K562 (cell line): ENCODE data around the gene KLHL22. TPM values are rescaled to one million over a fixed set of nuclear protein-coding genes. Genes with fewer than 3 reads are reported as not detected.

Experiments
- JUN ChIP-seq, 2 experiments: sonication (generic) in 1 of 2; formaldehyde crosslinking in 1 of 2; IDR thresholded peaks; 2 replicates each; pipeline versions ENCODE4 v1.6.1 to v1.8.0; 2012 to 2022; ENCODE audit warnings: borderline replicate concordance in 2 of 2, mild to moderate bottlenecking in 2 of 2, improper control_type of control experiment in 1 of 2, low read depth in 1 of 2, low read length in 1 of 2, missing genetic modification reagents in 1 of 2
- NCOA4 ChIP-seq: fragments of 450-650 bp; IDR thresholded peaks from 2 replicates; pipeline ENCODE4 v1.6.1; 2018; ENCODE audit warnings: mild to moderate bottlenecking; ENCODE audit not compliant: partially characterized antibody
- POU5F1 ChIP-seq: fragments of 150-350 bp; IDR thresholded peaks from 2 replicates; pipeline ENCODE4 v1.6.1; 2014; ENCODE audit warnings: borderline replicate concordance, low read length, low read depth, mild to moderate bottlenecking; ENCODE audit not compliant: partially characterized antibody
- TOE1 ChIP-seq, 2 experiments: fragments of 450-650 bp in 1 of 2; sonication (generic) in 1 of 2; formaldehyde crosslinking in 1 of 2; IDR thresholded peaks; 2 replicates each; pipeline versions ENCODE4 v1.7.1 to v1.8.0; 2016 to 2022; ENCODE audit warnings: borderline replicate concordance in 2 of 2, mild to moderate bottlenecking in 2 of 2, antibody characterized with exemption in 1 of 2, inconsistent platforms in 1 of 2, low read depth in 1 of 2, missing genetic modification reagents in 1 of 2, moderate library complexity in 1 of 2
- polyA plus RNA-seq, 8 experiments: library from polyadenylated mRNA; depleted of rRNA in 4 of 8; stranded (reverse) in 5 of 8; unstranded in 3 of 8; fragments of >200 nt; fragmentation: Nextera tagmentation in 2 of 8; fragmentation: Illumina TruSeq in 1 of 8; extraction: Ambion mirVana in 2 of 8; extraction: Trizol in 1 of 8; gene quantifications; 2 replicates each; pipeline versions ENCODE4 v1.2.1 to v1.2.3, GENCODE V29; 2011 to 2014; ENCODE audit warnings: inconsistent platforms in 1 of 8, missing spikeins in 1 of 8
- total RNA-seq, 7 experiments: library from RNA; depleted of rRNA in 6 of 7; stranded (reverse); fragments of >200 nt in 6 of 7; fragmentation: Illumina TruSeq in 2 of 7; extraction: Trizol in 2 of 7; gene quantifications; 2 replicates each; pipeline versions ENCODE4 v1.2.1 to v1.2.3, GENCODE V29; 2011 to 2021; ENCODE audit warnings: low replicate concordance in 1 of 7
- TF ChIP-seq, protein P1 (sequence below): fragments of 450-650 bp; formaldehyde crosslinking; IDR thresholded peaks from 2 replicates; pipeline ENCODE4 v1.4.0; 2020; ENCODE audit warnings: mild to moderate bottlenecking
- TF ChIP-seq, protein P2 (sequence below): fragments of 250-450 bp; sonication (Bioruptor Pico); IDR thresholded peaks from 2 replicates; pipeline ENCODE4 v1.9.0; 2021; ENCODE audit warnings: mild to moderate bottlenecking
- TF ChIP-seq, protein P3 (sequence below): fragments of 250-450 bp; sonication (Bioruptor Pico); IDR thresholded peaks from 2 replicates; pipeline ENCODE4 v1.8.0; 2022; ENCODE audit warnings: inconsistent platforms
- TF ChIP-seq, protein P4 (sequence below): sonication (generic); formaldehyde crosslinking; IDR thresholded peaks from 2 replicates; pipeline ENCODE4 v1.8.0; 2022; ENCODE audit warnings: mild to moderate bottlenecking, low read depth, missing genetic modification reagents
- TF ChIP-seq, protein P5 (sequence below): sonication (generic); formaldehyde crosslinking; IDR thresholded peaks from 2 replicates; pipeline ENCODE4 v1.9.0; 2022; ENCODE audit warnings: mild to moderate bottlenecking, missing genetic modification reagents
- TF ChIP-seq, protein P6 (sequence below): sonication (generic); formaldehyde crosslinking; IDR thresholded peaks from 2 replicates; pipeline ENCODE4 v1.8.1; 2023; ENCODE audit warnings: mild to moderate bottlenecking, missing genetic modification reagents
- TF ChIP-seq, protein P7 (sequence below): sonication (generic); formaldehyde crosslinking; IDR thresholded peaks from 2 replicates; pipeline ENCODE4 v1.8.0; 2022; ENCODE audit warnings: mild to moderate bottlenecking, missing genetic modification reagents
- TF ChIP-seq, protein P8 (sequence below): fragments of 250-450 bp; sonication (Bioruptor Pico); IDR thresholded peaks from 2 replicates; pipeline ENCODE4 v1.5.0; 2021

Gene KLHL22
- total and polyA plus RNA-seq, 9 of the 15 experiments (the other 6 are each of a cell fraction or from before 2014, with no cell fraction given) = 1.3 to 25.6 (median 15.2) TPM

DNA sequence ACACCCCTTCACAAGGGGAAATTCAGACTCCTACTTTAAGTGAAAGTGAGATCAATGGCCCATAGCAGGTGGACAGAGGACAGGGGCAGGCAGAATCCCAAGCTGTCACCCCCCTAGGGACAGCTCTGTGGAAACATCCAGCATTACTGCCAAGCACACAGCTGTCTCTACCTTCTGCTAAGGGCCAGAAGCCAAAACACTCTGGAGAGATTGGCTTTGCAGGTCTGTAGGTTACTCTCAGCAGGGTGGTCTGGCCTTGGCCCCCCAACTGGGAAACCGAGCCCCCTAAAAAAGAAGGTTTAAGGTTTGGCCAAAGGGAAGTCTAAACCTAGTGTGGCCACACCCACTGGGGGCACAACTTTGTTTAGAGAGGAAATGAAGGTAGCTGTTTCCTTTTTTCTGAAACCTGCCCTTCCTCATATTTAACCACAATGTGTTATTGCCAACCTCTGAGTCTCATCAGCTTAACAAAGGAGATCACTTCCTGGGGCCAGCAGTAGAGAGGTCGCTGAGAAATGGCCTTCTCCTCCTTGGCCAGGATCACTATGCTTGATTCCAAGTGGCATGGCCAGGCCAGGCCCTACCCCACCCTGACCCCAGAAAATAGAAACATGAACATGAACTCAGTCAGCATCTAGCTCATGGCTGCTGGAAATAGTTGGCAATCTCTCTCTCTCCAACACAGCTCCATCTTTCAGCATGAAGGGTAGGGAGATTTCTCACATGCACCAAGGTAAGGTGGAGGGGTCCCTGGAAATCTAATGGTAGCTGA lies 32.1 kb downstream of the KLHL22 start (continued):
- TF ChIP-seq, protein P1, sequence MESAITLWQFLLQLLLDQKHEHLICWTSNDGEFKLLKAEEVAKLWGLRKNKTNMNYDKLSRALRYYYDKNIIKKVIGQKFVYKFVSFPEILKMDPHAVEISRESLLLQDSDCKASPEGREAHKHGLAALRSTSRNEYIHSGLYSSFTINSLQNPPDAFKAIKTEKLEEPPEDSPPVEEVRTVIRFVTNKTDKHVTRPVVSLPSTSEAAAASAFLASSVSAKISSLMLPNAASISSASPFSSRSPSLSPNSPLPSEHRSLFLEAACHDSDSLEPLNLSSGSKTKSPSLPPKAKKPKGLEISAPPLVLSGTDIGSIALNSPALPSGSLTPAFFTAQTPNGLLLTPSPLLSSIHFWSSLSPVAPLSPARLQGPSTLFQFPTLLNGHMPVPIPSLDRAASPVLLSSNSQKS (CRISPR knock-in tag) = no peak
- TF ChIP-seq, protein P2, sequence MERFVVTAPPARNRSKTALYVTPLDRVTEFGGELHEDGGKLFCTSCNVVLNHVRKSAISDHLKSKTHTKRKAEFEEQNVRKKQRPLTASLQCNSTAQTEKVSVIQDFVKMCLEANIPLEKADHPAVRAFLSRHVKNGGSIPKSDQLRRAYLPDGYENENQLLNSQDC = no peak
- TF ChIP-seq, protein P3, sequence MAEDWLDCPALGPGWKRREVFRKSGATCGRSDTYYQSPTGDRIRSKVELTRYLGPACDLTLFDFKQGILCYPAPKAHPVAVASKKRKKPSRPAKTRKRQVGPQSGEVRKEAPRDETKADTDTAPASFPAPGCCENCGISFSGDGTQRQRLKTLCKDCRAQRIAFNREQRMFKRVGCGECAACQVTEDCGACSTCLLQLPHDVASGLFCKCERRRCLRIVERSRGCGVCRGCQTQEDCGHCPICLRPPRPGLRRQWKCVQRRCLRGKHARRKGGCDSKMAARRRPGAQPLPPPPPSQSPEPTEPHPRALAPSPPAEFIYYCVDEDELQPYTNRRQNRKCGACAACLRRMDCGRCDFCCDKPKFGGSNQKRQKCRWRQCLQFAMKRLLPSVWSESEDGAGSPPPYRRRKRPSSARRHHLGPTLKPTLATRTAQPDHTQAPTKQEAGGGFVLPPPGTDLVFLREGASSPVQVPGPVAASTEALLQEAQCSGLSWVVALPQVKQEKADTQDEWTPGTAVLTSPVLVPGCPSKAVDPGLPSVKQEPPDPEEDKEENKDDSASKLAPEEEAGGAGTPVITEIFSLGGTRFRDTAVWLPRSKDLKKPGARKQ (CRISPR knock-in tag) = no peak
- TF ChIP-seq, protein P4, sequence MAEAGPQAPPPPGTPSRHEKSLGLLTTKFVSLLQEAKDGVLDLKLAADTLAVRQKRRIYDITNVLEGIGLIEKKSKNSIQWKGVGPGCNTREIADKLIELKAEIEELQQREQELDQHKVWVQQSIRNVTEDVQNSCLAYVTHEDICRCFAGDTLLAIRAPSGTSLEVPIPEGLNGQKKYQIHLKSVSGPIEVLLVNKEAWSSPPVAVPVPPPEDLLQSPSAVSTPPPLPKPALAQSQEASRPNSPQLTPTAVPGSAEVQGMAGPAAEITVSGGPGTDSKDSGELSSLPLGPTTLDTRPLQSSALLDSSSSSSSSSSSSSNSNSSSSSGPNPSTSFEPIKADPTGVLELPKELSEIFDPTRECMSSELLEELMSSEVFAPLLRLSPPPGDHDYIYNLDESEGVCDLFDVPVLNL (CRISPR knock-in tag) = peak; percentile 66; the same call in 1 of the 2 replicates
- TF ChIP-seq, protein P5, sequence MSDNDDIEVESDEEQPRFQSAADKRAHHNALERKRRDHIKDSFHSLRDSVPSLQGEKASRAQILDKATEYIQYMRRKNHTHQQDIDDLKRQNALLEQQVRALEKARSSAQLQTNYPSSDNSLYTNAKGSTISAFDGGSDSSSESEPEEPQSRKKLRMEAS = peak; percentile 31; the same call in 1 of the 2 replicates
- no peak for TF ChIP-seq NCOA4
- TF ChIP-seq, protein P6, sequence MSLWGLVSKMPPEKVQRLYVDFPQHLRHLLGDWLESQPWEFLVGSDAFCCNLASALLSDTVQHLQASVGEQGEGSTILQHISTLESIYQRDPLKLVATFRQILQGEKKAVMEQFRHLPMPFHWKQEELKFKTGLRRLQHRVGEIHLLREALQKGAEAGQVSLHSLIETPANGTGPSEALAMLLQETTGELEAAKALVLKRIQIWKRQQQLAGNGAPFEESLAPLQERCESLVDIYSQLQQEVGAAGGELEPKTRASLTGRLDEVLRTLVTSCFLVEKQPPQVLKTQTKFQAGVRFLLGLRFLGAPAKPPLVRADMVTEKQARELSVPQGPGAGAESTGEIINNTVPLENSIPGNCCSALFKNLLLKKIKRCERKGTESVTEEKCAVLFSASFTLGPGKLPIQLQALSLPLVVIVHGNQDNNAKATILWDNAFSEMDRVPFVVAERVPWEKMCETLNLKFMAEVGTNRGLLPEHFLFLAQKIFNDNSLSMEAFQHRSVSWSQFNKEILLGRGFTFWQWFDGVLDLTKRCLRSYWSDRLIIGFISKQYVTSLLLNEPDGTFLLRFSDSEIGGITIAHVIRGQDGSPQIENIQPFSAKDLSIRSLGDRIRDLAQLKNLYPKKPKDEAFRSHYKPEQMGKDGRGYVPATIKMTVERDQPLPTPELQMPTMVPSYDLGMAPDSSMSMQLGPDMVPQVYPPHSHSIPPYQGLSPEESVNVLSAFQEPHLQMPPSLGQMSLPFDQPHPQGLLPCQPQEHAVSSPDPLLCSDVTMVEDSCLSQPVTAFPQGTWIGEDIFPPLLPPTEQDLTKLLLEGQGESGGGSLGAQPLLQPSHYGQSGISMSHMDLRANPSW (CRISPR knock-in tag) = peak; percentile 27; the same call in 1 of the 2 replicates
- no peak for TF ChIP-seq TOE1 (IDR thresholded peaks at IDR 0.05; ENCODE audit: borderline replicate concordance)
- TF ChIP-seq TOE1 (CRISPR knock-in tag; IDR thresholded peaks at IDR 0.05; ENCODE audit: borderline replicate concordance, low read depth) = 0 out of 2 replicates have a peak, but pooled peaks have one; percentile 21
- TF ChIP-seq POU5F1 = no peak
- TF ChIP-seq, protein P7, sequence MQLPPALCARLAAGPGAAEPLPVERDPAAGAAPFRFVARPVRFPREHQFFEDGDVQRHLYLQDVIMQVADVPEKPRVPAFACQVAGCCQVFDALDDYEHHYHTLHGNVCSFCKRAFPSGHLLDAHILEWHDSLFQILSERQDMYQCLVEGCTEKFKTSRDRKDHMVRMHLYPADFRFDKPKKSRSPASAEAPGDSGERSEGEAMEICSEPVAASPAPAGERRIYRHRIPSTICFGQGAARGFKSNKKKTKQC (CRISPR knock-in tag) = peak; percentile 56; the same call in 1 of the 2 replicates
- TF ChIP-seq, protein P8, sequence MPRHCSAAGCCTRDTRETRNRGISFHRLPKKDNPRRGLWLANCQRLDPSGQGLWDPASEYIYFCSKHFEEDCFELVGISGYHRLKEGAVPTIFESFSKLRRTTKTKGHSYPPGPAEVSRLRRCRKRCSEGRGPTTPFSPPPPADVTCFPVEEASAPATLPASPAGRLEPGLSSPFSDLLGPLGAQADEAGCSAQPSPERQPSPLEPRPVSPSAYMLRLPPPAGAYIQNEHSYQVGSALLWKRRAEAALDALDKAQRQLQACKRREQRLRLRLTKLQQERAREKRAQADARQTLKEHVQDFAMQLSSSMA (CRISPR knock-in tag) = no peak
- no peak for TF ChIP-seq JUN (IDR thresholded peaks at IDR 0.05; ENCODE audit: borderline replicate concordance, low read depth, low read length)
- TF ChIP-seq JUN (CRISPR knock-in tag; IDR thresholded peaks at IDR 0.05; ENCODE audit: borderline replicate concordance) = no peak
